OCI-LY3 (cell line): ENCODE results near the gene HSDL2.

Source experiments
- CTCF ChIP-seq: fragments of 200-600, 300-600 bp; sonication (generic); IDR thresholded peaks from 2 replicates; pipeline ENCODE4 v1.5.1; 2014; ENCODE audit warnings: antibody characterized with exemption, low read length, low read depth
- EZH2phosphoT487 ChIP-seq: fragments of 200-600 bp; shearing (Covaris generic); IDR thresholded peaks from 2 replicates; pipeline ENCODE4 v1.6.1; 2018; ENCODE audit warnings: antibody characterized with exemption, mixed run types, low read depth

DNA sequence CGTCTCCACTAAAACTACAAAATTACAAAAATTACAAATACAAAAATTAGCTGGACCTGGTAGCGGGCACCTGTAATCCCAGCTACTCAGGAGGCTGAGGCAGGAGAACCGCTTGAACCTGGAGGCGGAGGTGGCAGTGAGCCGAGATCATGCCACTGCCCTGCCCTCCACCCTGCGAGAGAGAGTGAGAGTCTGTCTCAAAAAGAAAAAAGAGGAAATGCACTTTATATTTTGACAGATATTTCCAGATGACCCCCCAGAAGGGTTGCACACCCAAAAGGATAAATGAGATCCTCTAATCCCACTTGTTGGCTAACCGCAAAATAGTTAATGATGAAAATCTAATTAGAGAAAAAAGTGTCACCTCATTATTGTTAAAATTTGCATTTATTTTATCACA lies 2.2 kb downstream of the HSDL2 start:
- TF ChIP-seq CTCF (no peak), EZH2phosphoT487 (no peak)
